HG03097 (cell line): Measurements from ENCODE around the gene KCNMA1.

Source experiments
- ATAC-seq: cut with Tn5 transposase; IDR thresholded peaks from one replicate; pipeline ENCODE4 v1.9.1; 2021; ENCODE audit not compliant: unreplicated experiment, low FRiP score

KCNMA1 gene

GRCh38 chr10:77564731-77565589, 72.6 kb downstream of the KCNMA1 start:
- no peak for ATAC-seq

GRCh38 chr10:77563638-77564270, 73.9 kb downstream of the KCNMA1 start:
- no peak for ATAC-seq

- no peak for ATAC-seq
These were observed 74.9 kb downstream of the KCNMA1 start for GRCh38 chr10:77562742-77563141.

GRCh38 chr10:77561991-77562390, 75.6 kb downstream of the KCNMA1 start:
- ATAC-seq = no peak

- no peak for ATAC-seq
These were observed 77.1 kb downstream of the KCNMA1 start for GRCh38 chr10:77560471-77560870.

- no peak for ATAC-seq
These were observed 77.6 kb downstream of the KCNMA1 start for GRCh38 chr10:77560052-77560451.

- no peak for ATAC-seq
These were observed 80.5 kb downstream of the KCNMA1 start for GRCh38 chr10:77556990-77557601.

- no peak for ATAC-seq
These were observed 81.9 kb downstream of the KCNMA1 start for GRCh38 chr10:77555591-77556212.

GRCh38 chr10:77554996-77555397, 82.6 kb downstream of the KCNMA1 start:
- no peak for ATAC-seq

GRCh38 chr10:77553966-77554365, 83.6 kb downstream of the KCNMA1 start:
- ATAC-seq = no peak

GRCh38 chr10:77553311-77553710, 84.3 kb downstream of the KCNMA1 start:
- ATAC-seq = no peak

GRCh38 chr10:77552252-77552651, 85.4 kb downstream of the KCNMA1 start:
- no peak for ATAC-seq

GRCh38 chr10:77550378-77550777, 87.2 kb downstream of the KCNMA1 start:
- ATAC-seq = no peak

GRCh38 chr10:77548671-77549070, 88.9 kb downstream of the KCNMA1 start:
- ATAC-seq = no peak

GRCh38 chr10:77548157-77548556, 89.5 kb downstream of the KCNMA1 start:
- ATAC-seq = no peak

- no peak for ATAC-seq
These were observed 90.1 kb downstream of the KCNMA1 start for GRCh38 chr10:77547307-77548050.

GRCh38 chr10:77546042-77546441, 91.6 kb downstream of the KCNMA1 start:
- no peak for ATAC-seq

GRCh38 chr10:77545585-77545984, 92.0 kb downstream of the KCNMA1 start:
- no peak for ATAC-seq

GRCh38 chr10:77544617-77545016, 93.0 kb downstream of the KCNMA1 start:
- ATAC-seq = no peak

GRCh38 chr10:77542710-77543259, 94.8 kb downstream of the KCNMA1 start:
- no peak for ATAC-seq
